Esophagus squamous epithelium (tissue), 5 donors: Measurements from ENCODE around the gene SUSD6. TPM values are rescaled to one million over a fixed set of nuclear protein-coding genes. Genes with fewer than 3 reads are reported as not detected.

Source experiments
- DNase-seq: peaks from one replicate; lab custom pipeline; 2025; lab: John Stamatoyannopoulos, UW
- H3K27ac ChIP-seq, 4 donors: fragments of 200-600 bp; sonication (generic); one replicate each; pipeline ENCODE4 v1.5.1; 2016 to 2019; ENCODE audit warnings: mild to moderate bottlenecking in 1 of 4
- H3K27me3 ChIP-seq, 4 donors: fragments of 200-600 bp; sonication (generic); 1 replicate in 3 of 4; 2 replicates in 1 of 4; pipeline versions ENCODE4 v1.5.1 to v1.6.0; 2017 to 2021; ENCODE audit warnings: antibody characterized with exemption in 1 of 4
- H3K36me3 ChIP-seq, 3 donors: fragments of 200-600 bp; sonication (generic); one replicate each; pipeline ENCODE4 v1.5.1; 2016 to 2019
- H3K4me1 ChIP-seq, 3 donors: fragments of 200-600 bp; sonication (generic); one replicate each; pipeline ENCODE4 v1.5.1; 2017 to 2019
- H3K4me3 ChIP-seq, 4 donors: fragments of 200-600 bp; sonication (generic); 1 replicate in 3 of 4; 2 replicates in 1 of 4; pipeline ENCODE4 v1.5.1; 2016 to 2019; ENCODE audit warnings: mild to moderate bottlenecking in 2 of 4, moderate library complexity in 1 of 4
- H3K9me3 ChIP-seq, 3 donors: fragments of 200-600 bp; sonication (generic); one replicate each; pipeline ENCODE4 v1.5.1; 2016 to 2019
- POLR2A ChIP-seq, 4 donors: fragments of 450-650 bp; IDR thresholded peaks; one replicate each; pipeline ENCODE4 v1.6.1; 2017; ENCODE audit warnings: antibody characterized with exemption in 4 of 4, mild to moderate bottlenecking in 4 of 4, moderate library complexity in 3 of 4
- WGBS, 2 donors: methylation state at CpG; one replicate each; pipeline ENCODE4 v1.1.5; 2018; 5-methylcytosine and 5-hydroxymethylcytosine counted together
- intact Hi-C: fragments of 100-400 bp; cut with DNase I; formaldehyde crosslinking; loops from one replicate; pipeline ENCODE4 v1.15.0; 2022
- total RNA-seq, 4 donors: library from RNA; depleted of rRNA; stranded (reverse); fragments of >200 nt; gene quantifications; one replicate each; pipeline ENCODE4 v1.1.0, GENCODE V29; 2016
- TF ChIP-seq, protein P1 (sequence below), 6 experiments: fragments of 450-650 bp in 4 of 6; fragments of 200-600 bp in 2 of 6; sonication (generic) in 2 of 6; IDR thresholded peaks; one replicate each; pipeline ENCODE4 v1.5.1; 2016 to 2019; ENCODE audit warnings: antibody characterized with exemption in 6 of 6, mild to moderate bottlenecking in 4 of 6, moderate library complexity in 4 of 6
- donor health status: DM: yes; HTN: yes; CAD: no.

Gene SUSD6
- total RNA-seq, 4 donors from 2014 or later = 22.4 to 43.1 (median 27.8) TPM

DNA sequence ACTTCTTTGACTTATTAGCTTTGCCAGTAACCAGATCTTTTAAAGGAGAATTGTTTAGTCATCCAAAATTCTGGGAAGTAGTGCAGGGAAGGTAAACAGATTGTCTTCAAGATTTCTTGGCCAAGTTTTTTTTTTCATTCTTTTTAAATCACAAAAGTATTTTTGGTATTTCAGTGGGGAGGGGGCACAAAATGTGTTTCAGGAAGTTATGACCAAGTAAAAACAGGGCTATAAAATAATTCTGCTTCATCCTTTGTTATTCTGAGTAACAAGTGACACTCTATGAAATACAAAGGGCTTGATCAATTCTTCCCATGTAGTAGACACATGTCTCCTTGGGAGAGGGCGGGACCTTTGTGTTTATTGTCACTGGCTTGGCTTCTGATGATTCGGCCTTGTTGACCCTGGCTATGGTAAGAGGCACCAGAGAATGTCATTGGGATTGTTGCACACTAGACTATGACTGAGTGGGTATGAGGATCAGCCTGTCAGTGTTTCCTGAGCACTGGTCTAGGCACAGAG is 55.4 kb downstream of the SUSD6 start:
- H3K27ac ChIP-seq = peak overlapping the region; percentile 28 to 79 (median 56)
- no peak for TF ChIP-seq POLR2A (IDR thresholded peaks at IDR 0.05)
- TF ChIP-seq, protein P1, sequence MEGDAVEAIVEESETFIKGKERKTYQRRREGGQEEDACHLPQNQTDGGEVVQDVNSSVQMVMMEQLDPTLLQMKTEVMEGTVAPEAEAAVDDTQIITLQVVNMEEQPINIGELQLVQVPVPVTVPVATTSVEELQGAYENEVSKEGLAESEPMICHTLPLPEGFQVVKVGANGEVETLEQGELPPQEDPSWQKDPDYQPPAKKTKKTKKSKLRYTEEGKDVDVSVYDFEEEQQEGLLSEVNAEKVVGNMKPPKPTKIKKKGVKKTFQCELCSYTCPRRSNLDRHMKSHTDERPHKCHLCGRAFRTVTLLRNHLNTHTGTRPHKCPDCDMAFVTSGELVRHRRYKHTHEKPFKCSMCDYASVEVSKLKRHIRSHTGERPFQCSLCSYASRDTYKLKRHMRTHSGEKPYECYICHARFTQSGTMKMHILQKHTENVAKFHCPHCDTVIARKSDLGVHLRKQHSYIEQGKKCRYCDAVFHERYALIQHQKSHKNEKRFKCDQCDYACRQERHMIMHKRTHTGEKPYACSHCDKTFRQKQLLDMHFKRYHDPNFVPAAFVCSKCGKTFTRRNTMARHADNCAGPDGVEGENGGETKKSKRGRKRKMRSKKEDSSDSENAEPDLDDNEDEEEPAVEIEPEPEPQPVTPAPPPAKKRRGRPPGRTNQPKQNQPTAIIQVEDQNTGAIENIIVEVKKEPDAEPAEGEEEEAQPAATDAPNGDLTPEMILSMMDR (IDR thresholded peaks at IDR 0.05) = no peak
- DNase-seq = no peak
- peaks cover 27 to 99% (median 67%) of the 10 kb centered on the region in 3 donors for H3K4me1 ChIP-seq
- H3K36me3 ChIP-seq = peaks cover 0 to 7% (median 0%) of the 10 kb centered on the region in 3 donors
- 55 to 62% methylated on average over 2 of the region's 2 CpGs for WGBS, 2 donors
- H3K4me3 ChIP-seq = peak overlapping the region in 1 of 4 donors; percentile 0
- no peaks in the 10 kb centered on the region for H3K27me3 ChIP-seq
- intact Hi-C loops = no loop called here
- H3K9me3 ChIP-seq = no peaks in the 10 kb centered on the region

DNA sequence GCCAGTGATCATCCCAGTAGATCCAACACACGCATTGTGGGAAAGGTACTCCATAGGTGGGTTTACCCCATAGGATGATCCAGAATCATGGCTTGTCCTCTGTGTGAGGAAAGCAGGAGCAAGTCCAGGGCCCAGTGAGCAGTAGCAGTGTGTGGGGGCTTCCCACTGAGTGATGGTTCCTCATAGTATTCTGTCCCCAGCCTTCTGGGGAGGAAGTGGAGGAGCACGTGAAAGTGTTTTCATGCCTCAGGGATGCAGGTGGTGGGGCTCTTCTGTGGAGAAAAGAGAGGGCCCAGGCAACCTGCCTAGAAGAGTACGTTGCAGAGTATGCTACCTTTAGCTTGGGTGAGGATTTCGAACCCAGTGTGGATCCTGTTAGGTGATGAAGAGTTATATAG is 56.5 kb downstream of the SUSD6 start:
- Histone ChIP-seq H3K36me3 (peaks cover 0 to 7% (median 0%) of the 10 kb centered on the region in 3 donors), H3K27ac (peak overlapping the region in 2 of 4 donors; percentile 28 to 79), H3K4me1 (peaks cover 24 to 99% (median 70%) of the 10 kb centered on the region in 3 donors), H3K4me3 (no peak overlapping the region), H3K9me3 (no peaks in the 10 kb centered on the region), H3K27me3 (no peaks in the 10 kb centered on the region)
- WGBS, 2 donors = 54 to 76% methylated on average over 3 of the region's 4 CpGs
- intact Hi-C loops = no loop called here
- no peak for TF ChIP-seq POLR2A (IDR thresholded peaks at IDR 0.05)
- TF ChIP-seq, protein P1 (IDR thresholded peaks at IDR 0.05) = no peak
- DNase-seq = no peak

DNA sequence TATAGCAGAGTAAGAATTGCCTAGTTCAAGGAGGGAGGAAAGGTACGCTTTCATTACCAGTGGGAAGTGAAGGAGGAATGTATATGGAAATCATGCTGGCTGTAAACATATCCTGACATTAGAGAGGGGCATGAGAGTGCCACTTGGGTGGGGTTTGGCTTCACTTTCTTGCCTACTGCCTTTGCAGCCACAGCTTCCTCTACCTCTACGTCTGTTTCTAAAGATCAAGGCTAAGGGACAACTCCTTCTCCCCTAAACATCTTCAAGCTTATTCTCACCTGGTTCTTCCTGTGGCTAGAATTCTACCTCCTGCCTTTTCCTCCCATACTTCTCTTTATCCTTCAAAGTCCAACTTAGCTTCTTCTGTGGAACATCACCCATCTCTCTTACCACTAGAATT is 58.0 kb downstream of the SUSD6 start:
- no peak for DNase-seq
- no peaks in the 10 kb centered on the region for H3K27me3 ChIP-seq
- 85 to 92% methylated on average over 2 of the region's 2 CpGs for WGBS, 2 donors
- H3K9me3 ChIP-seq = no peaks in the 10 kb centered on the region
- H3K27ac ChIP-seq = no peak overlapping the region
- peaks cover 0 to 7% (median 0%) of the 10 kb centered on the region in 3 donors for H3K36me3 ChIP-seq
- no peak overlapping the region for H3K4me3 ChIP-seq
- peaks cover 30 to 99% (median 70%) of the 10 kb centered on the region in 3 donors for H3K4me1 ChIP-seq
- intact Hi-C loops = no loop called here
- TF ChIP-seq, protein P1 (IDR thresholded peaks at IDR 0.05) = no peak
- no peak for TF ChIP-seq POLR2A (IDR thresholded peaks at IDR 0.05)

DNA sequence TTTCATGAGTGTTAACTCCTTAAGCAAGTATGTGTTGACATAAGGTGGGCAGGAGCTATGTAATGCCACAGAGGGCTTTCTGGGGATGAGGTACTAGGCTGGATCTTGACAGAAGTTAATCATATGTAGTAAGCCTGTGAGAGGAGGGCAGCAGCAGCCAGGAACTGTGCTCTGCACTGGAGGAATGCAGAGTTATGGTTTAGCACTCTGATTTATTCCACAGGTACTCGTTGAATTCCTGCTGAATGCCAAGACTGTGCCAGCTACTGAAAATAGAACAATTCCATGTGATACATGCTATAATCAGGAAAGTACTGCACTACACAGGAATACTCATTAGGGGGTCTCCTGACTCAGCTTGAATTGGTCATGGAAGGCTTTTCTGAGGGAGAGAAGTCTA is 58.7 kb downstream of the SUSD6 start:
- H3K27ac ChIP-seq = no peak overlapping the region
- TF ChIP-seq, protein P1 (IDR thresholded peaks at IDR 0.05) = no peak
- no peak for TF ChIP-seq POLR2A (IDR thresholded peaks at IDR 0.05)
- H3K9me3 ChIP-seq = no peaks in the 10 kb centered on the region
- no peak for DNase-seq
- H3K4me3 ChIP-seq = no peak overlapping the region
- intact Hi-C loops = no loop called here
- no peaks in the 10 kb centered on the region for H3K27me3 ChIP-seq
- H3K36me3 ChIP-seq = peaks cover 0 to 7% (median 0%) of the 10 kb centered on the region in 3 donors
- H3K4me1 ChIP-seq = peaks cover 36 to 99% (median 71%) of the 10 kb centered on the region in 3 donors
- 45 to 60% methylated on average over 1 of the region's 1 CpG for WGBS, 2 donors

DNA sequence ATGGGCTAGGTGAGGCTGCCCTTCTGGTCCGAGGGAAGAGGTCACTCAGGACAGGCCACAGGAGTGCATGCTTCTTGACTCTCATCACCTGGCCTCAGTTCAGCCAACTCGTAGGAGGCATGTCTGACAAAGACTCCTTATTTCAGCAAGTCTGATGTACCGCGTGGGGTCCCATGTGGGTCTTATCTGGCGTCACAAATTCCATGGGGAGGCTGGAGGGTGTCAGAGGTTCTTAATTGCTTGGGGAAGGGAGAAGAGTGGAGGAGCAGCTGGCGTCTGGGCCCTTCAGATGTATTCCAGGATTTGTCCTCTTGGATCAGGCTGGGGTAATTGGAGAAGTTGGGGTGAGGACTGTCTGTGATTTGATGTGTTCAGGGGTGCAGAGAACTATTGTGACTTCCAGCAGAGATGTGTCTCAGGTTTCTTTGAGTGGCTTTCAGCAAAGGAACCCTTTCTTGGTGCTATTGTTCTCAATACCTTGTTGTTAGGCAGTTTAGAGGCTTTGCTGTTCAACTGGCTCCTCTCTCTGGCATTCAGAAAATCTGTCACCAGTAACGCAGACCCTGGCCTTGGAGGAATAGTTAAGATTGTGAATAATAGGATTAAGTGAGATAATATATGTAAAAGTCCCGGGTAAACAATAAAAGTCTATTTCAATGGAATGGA is 60.1 kb downstream of the SUSD6 start:
- 73 to 75% methylated on average over 8 of the region's 8 CpGs for WGBS, 2 donors
- H3K9me3 ChIP-seq = no peaks in the 10 kb centered on the region
- no peak overlapping the region for H3K27ac ChIP-seq
- intact Hi-C loops = no loop called here
- no peak overlapping the region for H3K4me3 ChIP-seq
- peaks cover 0 to 9% (median 0%) of the 10 kb centered on the region in 3 donors for H3K36me3 ChIP-seq
- peaks cover 33 to 99% (median 62%) of the 10 kb centered on the region in 3 donors for H3K4me1 ChIP-seq
- H3K27me3 ChIP-seq = no peaks in the 10 kb centered on the region
- no peak for TF ChIP-seq POLR2A (IDR thresholded peaks at IDR 0.05)
- TF ChIP-seq, protein P1 (IDR thresholded peaks at IDR 0.05) = no peak
- DNase-seq = no peak
